GM12873 (cell line): ENCODE measurements around the gene SLBP.

Experiments
- TF ChIP-seq, protein P1 (sequence below): IDR thresholded peaks from 2 replicates; pipeline ENCODE4 v1.5.1; 2012; ENCODE audit warnings: low read depth, mild to moderate bottlenecking, moderate library complexity, low read length, control low read depth; ENCODE audit not compliant: insufficient read depth; ENCODE audit errors: missing control alignments

SLBP gene

DNA sequence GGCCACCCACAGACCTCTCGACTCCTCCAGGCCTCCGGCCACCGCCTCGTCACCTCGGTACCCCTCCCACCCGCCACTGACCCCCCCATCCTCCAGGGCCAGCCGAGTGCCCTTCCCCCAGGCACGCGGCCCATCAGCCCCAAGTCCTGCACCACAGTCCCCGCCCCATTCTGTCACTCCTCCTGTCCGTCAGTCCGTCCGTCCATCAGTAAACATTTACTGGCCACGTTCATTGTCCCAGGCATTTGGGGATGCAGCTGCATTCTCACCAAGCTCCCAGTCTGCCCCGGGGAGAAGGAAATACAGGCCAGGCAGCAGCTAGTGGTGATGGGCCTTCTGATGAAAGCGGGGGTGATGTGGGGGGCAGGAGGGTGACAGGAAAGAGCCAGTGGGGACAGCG, 45.7 kb upstream of the SLBP start:
- TF ChIP-seq, protein P1, sequence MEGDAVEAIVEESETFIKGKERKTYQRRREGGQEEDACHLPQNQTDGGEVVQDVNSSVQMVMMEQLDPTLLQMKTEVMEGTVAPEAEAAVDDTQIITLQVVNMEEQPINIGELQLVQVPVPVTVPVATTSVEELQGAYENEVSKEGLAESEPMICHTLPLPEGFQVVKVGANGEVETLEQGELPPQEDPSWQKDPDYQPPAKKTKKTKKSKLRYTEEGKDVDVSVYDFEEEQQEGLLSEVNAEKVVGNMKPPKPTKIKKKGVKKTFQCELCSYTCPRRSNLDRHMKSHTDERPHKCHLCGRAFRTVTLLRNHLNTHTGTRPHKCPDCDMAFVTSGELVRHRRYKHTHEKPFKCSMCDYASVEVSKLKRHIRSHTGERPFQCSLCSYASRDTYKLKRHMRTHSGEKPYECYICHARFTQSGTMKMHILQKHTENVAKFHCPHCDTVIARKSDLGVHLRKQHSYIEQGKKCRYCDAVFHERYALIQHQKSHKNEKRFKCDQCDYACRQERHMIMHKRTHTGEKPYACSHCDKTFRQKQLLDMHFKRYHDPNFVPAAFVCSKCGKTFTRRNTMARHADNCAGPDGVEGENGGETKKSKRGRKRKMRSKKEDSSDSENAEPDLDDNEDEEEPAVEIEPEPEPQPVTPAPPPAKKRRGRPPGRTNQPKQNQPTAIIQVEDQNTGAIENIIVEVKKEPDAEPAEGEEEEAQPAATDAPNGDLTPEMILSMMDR, result no peak

DNA sequence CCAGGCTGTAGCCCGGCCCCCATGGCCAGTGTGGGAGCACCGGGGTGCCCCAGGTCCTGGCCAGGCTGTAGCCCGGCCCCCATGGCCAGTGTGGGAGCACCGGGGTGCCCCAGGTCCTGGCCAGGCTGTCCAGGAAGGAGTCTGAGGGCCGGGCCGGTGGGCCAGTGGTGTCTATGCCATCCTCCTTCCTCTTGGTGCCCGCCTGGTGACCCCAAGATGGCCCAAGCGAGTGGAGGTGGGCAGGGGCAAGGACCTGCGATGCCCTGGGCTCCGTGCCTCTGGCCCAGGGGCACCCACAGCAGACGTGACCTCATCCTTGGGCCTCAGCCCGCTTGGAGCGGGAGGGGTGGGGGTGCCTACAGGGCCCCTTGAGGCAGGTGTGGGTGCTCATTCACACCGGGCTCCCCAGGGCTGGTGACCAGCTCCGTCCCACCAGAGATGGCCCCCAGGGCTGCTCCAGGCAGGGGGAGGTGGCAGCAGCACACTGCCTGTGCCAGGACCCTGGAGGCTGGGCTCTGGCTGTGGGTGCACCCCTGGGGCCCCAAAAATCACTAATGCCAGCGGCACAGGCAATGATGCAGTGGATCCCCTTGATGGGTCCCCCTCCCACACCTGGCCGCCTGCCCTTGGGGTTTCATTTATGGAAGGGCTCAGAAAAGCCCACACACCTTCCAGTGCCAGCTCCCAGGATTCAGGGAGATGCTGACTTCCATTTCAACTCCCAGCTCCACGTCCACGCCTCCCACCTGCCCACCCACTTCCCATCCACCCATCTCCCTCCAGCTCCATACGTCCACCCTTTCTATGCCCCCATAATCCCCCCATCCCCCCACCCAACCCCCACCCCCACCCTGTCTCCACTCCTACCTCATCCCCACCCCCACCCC, 45.0 kb upstream of the SLBP start:
- TF ChIP-seq, protein P1, result no peak

DNA sequence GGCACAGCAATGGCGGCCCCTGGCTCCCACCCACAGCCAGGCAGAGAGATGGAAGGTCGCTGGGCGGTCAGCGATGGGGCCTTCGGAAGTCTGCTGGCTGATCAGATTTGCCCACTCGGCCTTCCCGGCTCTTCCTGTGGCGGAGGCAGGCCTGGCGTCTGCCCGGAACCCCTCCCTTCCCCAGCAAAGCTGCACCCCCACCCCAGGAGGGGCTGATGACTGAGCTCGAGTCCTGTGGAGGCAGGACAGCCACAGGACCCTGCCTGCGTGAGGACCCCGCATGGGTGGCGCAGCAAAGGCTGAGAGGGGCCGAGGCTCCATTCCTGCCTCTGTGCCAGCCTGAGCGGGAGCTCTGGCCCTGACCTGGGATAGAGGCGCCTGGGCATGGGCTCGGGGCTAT, 44.0 kb upstream of the SLBP start:
- TF ChIP-seq, protein P1, result no peak

DNA sequence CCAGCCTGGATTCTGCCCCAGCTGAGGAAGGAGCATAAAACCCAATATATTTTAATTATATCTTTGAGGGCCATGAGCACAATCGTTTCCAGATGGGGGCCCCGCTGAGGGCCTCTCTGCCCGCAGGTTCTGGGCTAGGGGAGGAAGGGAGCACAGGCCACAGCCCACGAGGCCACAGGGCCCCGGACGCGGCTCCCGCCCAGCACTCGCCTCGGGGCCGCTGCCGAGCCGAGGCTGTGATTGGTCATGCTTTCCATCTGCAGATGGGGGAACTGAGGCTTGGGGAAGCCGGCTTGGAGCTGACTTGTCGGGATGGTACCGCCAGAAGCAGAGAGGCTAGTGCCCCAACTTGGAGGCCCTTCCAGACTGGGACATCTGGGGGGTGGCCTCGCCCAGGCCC, 43.2 kb upstream of the SLBP start:
- TF ChIP-seq, protein P1, result no peak

DNA sequence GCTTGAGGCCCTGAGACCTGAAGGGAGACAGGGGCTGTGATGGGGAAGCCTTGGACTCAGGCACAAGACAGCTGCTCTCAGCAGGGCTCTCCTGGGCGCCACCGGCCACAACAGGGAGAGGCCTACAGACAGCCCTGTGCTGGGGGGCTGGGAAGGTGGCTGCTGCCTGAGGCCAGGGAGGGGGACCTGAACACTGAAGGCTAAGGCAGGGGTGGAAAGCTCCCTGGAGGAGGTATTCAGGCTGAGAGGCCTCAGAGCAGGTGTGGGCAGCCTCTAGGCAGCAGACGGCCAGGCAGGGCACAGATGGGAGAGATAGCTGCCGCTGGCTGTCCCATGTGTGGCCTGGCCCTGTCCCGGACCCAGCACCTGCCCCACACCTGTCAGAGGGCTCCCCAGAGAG, 42.2 kb upstream of the SLBP start:
- TF ChIP-seq, protein P1, result no peak

DNA sequence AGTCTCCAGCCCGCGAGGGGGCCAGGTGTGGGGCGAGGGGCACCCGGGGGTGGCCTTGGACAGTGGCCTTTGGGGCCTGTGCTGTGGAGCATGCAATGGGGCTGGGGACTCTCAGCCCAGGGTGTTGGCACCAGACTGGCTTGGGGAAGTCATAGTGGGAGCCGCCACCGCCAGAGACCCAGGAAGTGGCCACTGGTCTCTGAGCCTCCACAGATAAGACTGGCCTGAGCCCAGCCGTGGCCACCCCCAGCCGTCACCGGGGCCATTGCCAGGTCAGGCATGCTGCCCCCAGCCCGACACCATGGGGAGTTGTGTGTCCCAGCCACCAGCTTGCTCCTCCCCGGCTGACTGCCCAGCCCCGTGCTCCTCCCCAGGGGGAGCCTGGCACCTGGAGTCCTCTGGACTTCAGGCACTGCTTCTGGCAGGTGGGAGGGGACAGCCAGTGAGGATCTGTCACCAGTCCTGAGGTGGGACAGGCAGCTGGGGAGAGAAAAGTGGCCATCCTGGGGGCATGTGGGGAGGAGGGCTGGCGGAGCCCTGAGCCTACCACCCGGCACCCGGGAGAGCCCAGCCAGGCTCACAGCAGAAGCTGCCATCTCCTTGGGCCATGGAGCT, 41.7 kb upstream of the SLBP start:
- TF ChIP-seq, protein P1, result no peak

DNA sequence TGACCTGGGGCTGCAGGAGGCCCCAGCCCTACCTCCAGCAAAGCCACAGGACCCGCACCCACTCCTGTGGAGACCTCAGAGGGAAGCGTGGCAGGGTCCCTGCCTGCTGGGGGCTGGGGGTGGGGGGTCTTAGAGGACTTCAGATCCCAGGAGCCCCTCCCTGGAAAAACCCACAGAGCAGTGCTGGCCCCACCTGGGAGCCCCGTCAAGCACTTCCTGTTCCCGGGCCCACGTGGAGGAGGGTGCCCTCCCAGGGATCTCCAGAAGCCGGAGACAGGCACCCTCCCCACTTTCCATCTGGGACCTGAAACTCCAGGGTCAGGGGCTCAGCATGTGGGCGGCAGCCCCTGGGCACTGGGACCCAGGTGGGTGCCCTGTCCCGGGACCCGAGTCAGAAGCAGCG, 41.2 kb upstream of the SLBP start:
- TF ChIP-seq, protein P1, result no peak
